GM21528 (cell line): ENCODE data around the gene GOLGA8F.
"Not testable (repeated sequence)": the region's sequence is repeated elsewhere in the genome, so short reads cannot be mapped to it uniquely, and the experiment has no call there.

ENCODE experiments used
- ATAC-seq: cut with Tn5 transposase; IDR thresholded peaks from one replicate; pipeline ENCODE4 v1.9.1; 2021; ENCODE audit warnings: mild to moderate bottlenecking, moderate library complexity; ENCODE audit not compliant: unreplicated experiment, low FRiP score

GOLGA8F gene, protein sequence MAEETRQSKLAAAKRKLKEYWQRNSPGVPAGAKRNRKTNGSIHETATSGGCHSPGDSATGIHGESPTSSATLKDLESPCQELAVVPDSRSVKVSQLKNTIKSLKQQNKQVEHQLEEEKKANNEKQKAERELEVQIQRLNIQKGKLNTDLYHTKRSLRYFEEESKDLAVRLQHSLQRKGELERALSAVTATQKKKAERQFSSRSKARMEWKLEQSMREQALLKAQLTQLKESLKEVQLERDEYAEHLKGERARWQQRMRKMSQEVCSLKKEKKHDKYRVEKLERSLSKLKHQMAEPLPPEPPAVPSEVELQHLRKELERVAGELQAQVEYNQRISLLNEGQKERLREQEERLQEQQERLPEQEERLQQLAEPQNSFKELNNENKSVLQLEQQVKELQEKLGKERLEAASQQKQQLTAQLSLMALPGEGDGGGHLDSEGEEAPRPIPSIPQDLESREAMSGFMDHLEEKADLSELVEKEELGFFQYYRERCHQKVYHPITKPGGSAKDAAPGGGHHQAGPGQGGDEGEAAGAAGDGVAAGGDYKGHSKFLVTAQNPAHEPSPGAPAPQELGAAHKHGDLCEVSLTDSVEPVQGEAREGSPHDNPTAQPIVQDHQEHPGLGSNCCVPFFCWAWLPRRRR

DNA sequence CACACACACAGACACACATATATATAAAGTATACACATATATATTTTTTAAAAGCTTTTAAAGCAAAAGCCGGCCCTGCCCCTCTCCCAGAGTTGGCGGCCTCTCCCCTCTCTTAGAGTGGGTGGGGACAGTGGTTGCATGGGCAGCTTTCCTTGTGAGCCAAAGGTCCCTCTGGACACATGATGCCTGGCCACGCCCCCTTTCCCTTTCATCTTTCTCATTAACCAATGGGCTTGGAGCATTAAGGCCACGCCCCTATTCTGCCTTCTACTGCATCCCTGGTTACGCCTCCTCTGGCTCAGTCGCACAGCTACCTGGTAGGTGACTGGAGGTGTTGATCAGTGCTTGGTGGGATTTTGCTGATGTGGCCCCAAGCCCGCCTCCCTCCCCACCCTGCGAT, at the start of gene GOLGA8F:
GOLGA8F (plus strand) TSS at position 301 of the 400 bp plus-strand sequence; CDS start at position 399, 98 bp downstream.
- not testable (repeated sequence) for ATAC-seq

DNA sequence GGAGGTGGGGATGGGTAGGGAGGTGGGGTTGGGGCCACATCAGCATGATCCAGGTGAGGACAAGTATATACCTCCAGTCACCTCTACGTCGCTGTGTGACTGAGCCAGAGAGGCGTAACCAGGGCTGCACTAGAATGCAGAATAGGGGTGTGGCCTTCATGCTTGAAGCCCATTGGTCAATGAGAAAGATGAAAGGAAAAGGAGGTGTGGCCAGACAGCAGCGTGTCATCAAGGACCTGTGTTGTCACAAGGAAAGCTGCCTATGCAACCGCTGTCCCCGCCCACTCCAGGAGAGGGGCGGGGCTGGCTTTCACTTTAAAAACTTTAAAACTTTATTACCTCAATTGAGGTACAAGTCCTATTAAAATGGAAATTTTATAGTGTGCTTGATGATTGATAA, 20.5 kb upstream of the GOLGA8F start, which contains the start of gene GOLGA6L24:
GOLGA6L24 (minus strand) TSS at position 101 of the 400 bp plus-strand sequence; CDS start at position 40, 61 bp downstream.
- ATAC-seq = not testable (repeated sequence)

DNA sequence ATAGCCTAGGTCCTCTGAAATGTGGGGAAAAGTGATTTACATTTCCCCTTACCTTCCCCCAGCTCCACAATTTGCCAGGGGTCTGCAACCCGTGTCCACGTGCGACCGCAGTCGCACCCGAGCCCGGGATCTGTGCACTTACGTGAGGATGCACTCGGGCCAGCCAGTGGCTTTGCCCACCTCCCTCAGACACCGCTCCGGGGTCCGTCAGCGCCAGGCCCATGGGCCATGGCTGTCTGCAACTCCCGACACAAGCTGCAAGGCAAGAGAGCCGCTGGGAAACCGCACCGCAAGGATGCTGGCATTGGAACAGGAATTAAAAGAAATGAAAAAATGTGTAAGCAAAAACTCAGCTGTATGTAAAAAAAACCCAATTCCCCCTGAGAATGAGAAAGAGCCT, 13.0 kb upstream of the GOLGA8F start:
- not testable (repeated sequence) for ATAC-seq

DNA sequence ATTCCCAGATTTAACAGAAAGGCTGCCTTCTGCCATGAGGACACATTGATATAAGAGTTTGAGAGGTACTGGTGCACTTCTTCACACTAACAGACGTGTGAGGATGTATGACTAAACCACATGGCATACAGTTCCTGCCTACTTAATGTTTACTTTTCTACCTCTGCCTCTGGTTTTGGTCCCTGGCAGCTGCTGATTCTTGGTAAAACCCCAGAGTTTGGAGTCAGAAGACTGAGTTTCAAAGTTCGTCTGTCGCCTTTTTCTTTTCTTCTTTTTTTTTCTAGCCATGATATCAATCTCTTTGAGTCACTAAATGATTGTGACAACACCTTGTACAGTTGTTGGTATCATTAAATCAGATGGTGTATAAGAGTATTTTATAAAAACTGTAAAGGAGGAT, 1.6 kb downstream of the GOLGA8F start:
- not testable (repeated sequence) for ATAC-seq

DNA sequence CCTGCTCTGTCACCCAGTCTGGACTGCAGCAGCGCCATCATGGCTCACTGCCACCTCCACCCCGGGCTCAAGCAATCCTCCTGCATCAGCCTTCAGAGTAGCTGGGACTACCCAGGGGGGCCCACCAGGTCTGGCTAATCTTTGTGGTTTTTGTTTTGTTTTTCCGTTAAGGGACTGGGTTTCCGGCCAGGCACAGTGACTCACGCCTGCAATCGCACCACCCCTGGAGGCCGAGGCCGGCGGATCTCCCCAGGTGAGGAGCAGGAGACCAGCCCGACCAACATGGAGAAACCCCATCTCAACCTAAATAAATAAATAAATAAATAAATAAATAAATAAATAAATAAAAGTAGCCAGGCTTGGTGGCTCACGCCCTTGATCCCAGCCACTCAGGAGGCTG, 17.6 kb downstream of the GOLGA8F start:
- not testable (repeated sequence) for ATAC-seq

DNA sequence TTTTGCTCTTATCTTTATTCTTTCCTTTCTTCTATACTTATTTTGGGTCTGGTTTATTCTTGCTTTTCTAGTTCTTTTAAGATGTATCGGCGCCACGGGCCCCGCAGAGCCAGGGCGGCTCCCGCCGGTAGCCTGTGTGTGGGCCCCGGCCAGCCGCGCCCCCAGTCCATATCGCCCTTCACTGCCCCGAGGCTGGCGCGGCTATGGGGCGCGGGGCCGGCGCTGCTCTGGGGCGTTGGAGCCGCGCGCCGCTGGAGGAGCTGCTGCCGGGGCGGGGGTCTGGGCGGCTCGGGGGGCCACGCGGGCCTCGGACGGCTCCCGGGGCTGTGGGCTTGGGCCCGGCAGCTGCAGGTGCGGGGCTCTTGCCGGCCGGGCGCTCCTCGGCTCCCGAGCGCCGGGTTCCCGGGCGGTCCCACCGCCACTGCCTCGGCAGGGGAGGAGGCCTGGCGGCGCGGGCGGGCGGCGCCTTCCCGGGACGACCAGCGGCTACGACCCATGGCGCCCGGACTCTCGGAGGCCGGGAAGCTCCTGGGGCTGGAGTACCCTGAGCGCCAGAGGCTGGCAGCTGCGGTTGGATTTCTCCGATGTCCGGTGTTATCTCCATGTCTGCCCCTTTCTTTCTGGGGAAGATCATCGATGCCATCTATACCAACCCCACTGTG, 24.4 kb downstream of the GOLGA8F start:
- ATAC-seq = not testable (repeated sequence)

DNA sequence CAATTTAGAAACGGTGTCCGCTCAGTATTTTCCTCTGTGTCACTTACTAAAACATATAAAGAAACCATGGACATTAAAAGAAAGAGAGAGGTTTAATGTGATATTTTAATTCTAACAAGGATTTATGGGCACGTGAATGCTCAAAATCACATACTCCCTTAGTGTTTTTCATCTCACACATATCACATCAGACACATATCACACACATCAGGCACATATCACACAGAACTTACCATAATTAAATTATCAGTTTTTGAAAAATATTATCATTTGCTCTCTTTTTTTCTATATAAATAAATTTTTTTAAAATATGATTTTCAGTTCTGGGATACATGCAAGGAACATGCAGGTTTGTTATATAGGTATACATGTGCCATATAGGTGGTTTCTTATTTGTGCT, 42.0 kb downstream of the GOLGA8F start:
- not testable (repeated sequence) for ATAC-seq

DNA sequence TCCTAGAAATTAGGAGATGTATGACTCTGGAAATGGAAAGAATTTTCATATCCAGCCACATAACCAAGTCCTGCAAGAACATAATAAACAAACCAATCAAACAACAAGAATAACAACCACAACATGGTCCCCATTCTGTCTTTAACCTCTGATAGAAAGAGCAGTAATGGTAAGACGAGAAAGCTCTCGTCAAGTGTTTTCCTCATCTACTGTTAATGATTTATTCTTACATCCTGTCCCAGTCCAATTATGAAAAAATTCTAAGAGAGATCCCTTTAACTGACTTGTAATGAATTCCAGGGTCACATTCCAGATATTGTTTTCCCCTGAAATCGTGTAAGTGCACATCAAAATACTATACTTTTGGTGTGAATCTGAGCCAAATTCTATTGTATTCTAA, 57.1 kb downstream of the GOLGA8F start:
- not testable (repeated sequence) for ATAC-seq
